Measurements from ENCODE around the gene RNF126. TPM values are rescaled to one million over a fixed set of nuclear protein-coding genes. Genes with fewer than 3 reads are reported as not detected.
"Not testable (repeated sequence)": the region's sequence is repeated elsewhere in the genome, so short reads cannot be mapped to it uniquely, and the experiment has no call there.

Gene RNF126
- total RNA-seq, 1 donor from 2014 or later = 39.0 TPM

GRCh38 chr19:609004-609346 lies 54.0 kb downstream of the RNF126 start:
- H3K4me3 ChIP-seq = no peak overlapping the region
- TF ChIP-seq CTCF (IDR thresholded peaks at IDR 0.05) = no peak
- H3K9me3 ChIP-seq = no peaks in the 10 kb centered on the region
- no peak overlapping the region for H3K27ac ChIP-seq
- DNase-seq (ENCODE audit: low spot score in 2 of 2) = no peak
- H3K36me3 ChIP-seq = no peaks in the 10 kb centered on the region
- H3K27me3 ChIP-seq = no peaks in the 10 kb centered on the region
- intact Hi-C loops (cut with DNase I) = no loop called here
- no peaks in the 10 kb centered on the region for H3K4me1 ChIP-seq

DNA sequence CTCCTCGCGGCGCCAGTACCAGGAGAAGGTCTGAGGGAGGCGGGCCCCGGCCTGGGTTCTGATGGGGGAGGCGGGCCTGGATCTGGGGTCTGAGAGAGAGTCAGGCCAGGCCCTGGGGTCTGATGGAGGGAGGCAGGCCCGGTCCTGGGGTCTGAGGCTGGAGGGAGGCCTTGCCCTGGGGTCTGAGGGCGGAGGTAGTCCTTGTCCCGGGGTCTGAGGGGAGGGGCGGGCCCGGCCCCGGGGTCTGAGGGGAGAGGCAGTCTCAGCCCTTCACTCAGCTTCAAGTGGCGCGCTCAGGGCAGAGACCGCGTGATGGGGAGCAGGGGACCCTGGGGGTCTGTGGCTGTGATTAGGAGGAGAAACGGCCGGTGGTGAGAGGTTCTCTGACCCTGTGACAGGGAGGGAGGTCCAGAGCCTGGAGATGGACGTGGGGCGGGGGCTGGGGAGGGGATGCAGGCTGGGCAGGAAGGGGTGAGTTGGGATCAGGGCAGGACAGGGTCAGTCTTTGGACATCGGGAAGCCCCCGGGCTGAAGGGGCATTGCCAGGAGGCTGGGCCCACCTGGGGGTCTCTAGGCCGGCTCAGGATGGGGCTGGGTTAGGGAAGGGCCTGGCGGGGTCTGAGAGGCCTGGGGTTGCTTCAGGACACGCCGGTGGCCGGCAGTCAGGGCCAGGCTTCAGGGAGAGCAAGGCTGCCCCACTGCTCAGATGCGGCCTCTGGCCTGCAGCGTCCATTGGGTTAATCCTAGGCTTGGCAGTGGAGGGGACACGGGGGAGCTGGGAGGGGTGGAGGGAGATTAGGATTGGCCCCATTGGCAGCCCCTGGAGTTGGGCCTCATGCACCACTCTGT lies 54.6 kb downstream of the RNF126 start:
- H3K9me3 ChIP-seq = no peaks in the 10 kb centered on the region
- no peak overlapping the region for H3K4me3 ChIP-seq
- no peak for DNase-seq (ENCODE audit: low spot score in 2 of 2)
- no peaks in the 10 kb centered on the region for H3K27me3 ChIP-seq
- H3K4me1 ChIP-seq = no peaks in the 10 kb centered on the region
- no peak overlapping the region for H3K27ac ChIP-seq
- intact Hi-C loops (cut with DNase I) = no loop called here
- TF ChIP-seq CTCF (IDR thresholded peaks at IDR 0.05) = no peak
- H3K36me3 ChIP-seq = no peaks in the 10 kb centered on the region

DNA sequence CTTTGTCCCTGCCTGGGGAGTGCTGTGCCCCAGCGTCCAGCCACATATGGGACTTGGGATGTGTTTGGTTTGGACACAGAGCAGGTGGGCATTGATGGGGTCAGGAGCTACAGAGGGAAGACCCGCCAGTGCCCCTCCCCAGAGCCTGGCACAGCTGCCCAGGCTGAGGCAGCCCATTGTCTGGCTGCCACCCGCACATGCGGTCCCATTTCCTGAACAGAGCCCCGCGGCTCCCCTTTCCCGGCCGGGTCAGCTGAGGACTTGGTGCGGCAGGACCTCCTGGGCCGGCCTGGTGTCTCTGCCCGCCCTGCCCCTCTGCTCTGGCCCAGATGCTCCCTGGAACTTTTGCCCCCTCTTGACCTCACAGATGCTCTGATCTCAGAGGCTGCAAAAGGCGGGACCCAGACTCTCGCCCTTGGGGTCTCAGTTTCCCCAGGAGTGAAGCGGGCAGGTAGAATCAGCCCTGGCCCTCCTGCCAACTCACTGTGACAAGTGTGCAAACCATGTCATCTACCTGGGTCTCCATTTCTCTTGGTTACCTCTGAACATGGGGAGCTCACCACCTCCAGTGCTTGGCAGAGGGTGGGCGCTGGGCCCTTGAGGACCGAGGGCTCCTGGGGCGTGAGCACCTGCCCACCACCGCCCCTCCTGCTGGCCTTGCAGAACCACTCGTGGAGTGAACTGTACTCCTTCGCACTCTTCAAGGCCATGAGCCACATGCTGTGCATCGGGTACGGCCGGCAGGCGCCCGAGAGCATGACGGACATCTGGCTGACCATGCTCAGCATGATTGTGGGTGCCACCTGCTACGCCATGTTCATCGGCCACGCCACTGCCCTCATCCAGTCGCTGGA lies 55.5 kb downstream of the RNF126 start:
- TF ChIP-seq CTCF (IDR thresholded peaks at IDR 0.05) = no peak
- Histone ChIP-seq H3K9me3 (no peaks in the 10 kb centered on the region), H3K27ac (no peak overlapping the region), H3K4me3 (no peak overlapping the region), H3K4me1 (no peaks in the 10 kb centered on the region), H3K27me3 (no peaks in the 10 kb centered on the region), H3K36me3 (no peaks in the 10 kb centered on the region)
- intact Hi-C loops (cut with DNase I) = no loop called here
- no peak for DNase-seq (ENCODE audit: low spot score in 2 of 2)

GRCh38 chr19:605061-605971 lies 57.7 kb downstream of the RNF126 start:
- DNase-seq (ENCODE audit: low spot score in 2 of 2); H3K27me3 ChIP-seq; H3K36me3 ChIP-seq; intact Hi-C loops (cut with DNase I); H3K4me1 ChIP-seq; H3K4me3 ChIP-seq; H3K27ac ChIP-seq; H3K9me3 ChIP-seq: not testable (repeated sequence)

- Histone ChIP-seq H3K9me3 (no peaks in the 10 kb centered on the region), H3K4me1 (no peaks in the 10 kb centered on the region), H3K36me3 (no peaks in the 10 kb centered on the region), H3K27me3 (no peaks in the 10 kb centered on the region), H3K4me3 (no peak overlapping the region), H3K27ac (no peak overlapping the region)
- TF ChIP-seq CTCF (IDR thresholded peaks at IDR 0.05) = no peak
- no peak for DNase-seq (ENCODE audit: low spot score in 2 of 2)
- intact Hi-C loops (cut with DNase I) = no loop called here
These were observed 58.7 kb downstream of the RNF126 start for GRCh38 chr19:604355-604754.

DNA sequence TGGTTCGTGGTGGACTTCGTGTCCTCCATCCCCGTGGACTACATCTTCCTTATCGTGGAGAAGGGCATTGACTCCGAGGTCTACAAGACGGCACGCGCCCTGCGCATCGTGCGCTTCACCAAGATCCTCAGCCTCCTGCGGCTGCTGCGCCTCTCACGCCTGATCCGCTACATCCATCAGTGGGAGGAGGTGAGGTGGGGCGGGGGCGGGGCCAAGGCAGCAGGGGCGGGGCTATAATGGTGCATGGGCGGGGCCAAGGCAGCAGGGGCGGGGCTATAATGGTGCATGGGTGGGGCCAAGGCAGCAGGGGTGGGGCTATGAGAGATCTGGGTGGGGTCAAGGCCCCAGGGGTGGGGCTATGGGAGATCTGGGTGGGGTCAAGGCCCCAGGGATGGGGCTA lies 59.2 kb downstream of the RNF126 start:
- H3K27ac ChIP-seq; H3K9me3 ChIP-seq; DNase-seq (ENCODE audit: low spot score in 2 of 2); H3K36me3 ChIP-seq; H3K4me3 ChIP-seq; intact Hi-C loops (cut with DNase I); H3K4me1 ChIP-seq; H3K27me3 ChIP-seq: not testable (repeated sequence)

DNA sequence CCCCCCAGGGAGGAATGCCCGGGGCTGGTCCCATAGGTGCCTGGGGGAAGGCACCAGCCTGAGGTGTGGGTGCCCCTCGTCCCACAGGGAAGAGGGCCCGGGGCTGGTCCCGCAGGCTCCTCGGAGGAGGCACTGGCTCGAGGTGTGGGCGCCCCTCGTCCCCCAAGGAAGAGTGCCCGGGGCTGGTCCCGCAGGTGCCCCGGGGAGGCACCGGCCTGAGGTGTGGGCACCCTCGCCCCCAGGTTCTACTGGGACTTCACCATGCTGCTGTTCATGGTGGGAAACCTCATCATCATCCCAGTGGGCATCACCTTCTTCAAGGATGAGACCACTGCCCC lies 59.7 kb downstream of the RNF126 start:
- DNase-seq (ENCODE audit: low spot score in 2 of 2); intact Hi-C loops (cut with DNase I); H3K4me3 ChIP-seq; H3K36me3 ChIP-seq; H3K4me1 ChIP-seq; H3K27ac ChIP-seq; H3K27me3 ChIP-seq; H3K9me3 ChIP-seq: not testable (repeated sequence)

Measured in ascending aorta (tissue), 2 donors.